Small intestine (tissue), 7 donors: Measurements from ENCODE around the gene SLC4A2. TPM values are rescaled to one million over a fixed set of nuclear protein-coding genes. Genes with fewer than 3 reads are reported as not detected.
A peak's percentile ranks its signal among the peaks of the same experiment; 100 is the strongest.

Experiments
- DNase-seq, 2 donors: peaks; one replicate each; pipeline versions ENCODE4 v3.0.0 to v3.0.0-alpha.2; 2013
- FAIRE-seq: peaks from 2 replicates; lab custom pipeline; 2012; peaks lifted over from hg19 to GRCh38; lab: Jason Lieb, UNC
- H3K27ac ChIP-seq, 3 donors: one replicate each; pipeline ENCODE4 v1.5.1; 2013; ENCODE audit warnings: low read length in 2 of 3, mild to moderate bottlenecking in 2 of 3, control low read depth in 1 of 3, inconsistent platforms in 1 of 3, low read depth in 1 of 3, moderate library complexity in 1 of 3
- H3K27me3 ChIP-seq, 3 donors: one replicate each; pipeline ENCODE4 v1.6.1; 2013; ENCODE audit warnings: low read length in 3 of 3, inconsistent platforms in 1 of 3; ENCODE audit not compliant: control insufficient read depth in 3 of 3, insufficient read depth in 3 of 3
- H3K36me3 ChIP-seq, 3 donors: one replicate each; pipeline ENCODE4 v1.6.1; 2013; ENCODE audit warnings: low read length in 3 of 3, inconsistent platforms in 1 of 3, low read depth in 1 of 3, mild to moderate bottlenecking in 1 of 3, moderate library complexity in 1 of 3; ENCODE audit not compliant: control insufficient read depth in 3 of 3, insufficient read depth in 2 of 3
- H3K4me1 ChIP-seq, 3 donors: one replicate each; pipeline ENCODE4 v1.6.1; 2013; ENCODE audit warnings: low read length in 2 of 3, inconsistent platforms in 1 of 3, low read depth in 1 of 3, mild to moderate bottlenecking in 1 of 3, moderate library complexity in 1 of 3; ENCODE audit not compliant: control insufficient read depth in 3 of 3, insufficient read depth in 2 of 3
- H3K4me3 ChIP-seq, 3 donors: one replicate each; pipeline ENCODE4 v1.5.1; 2013; ENCODE audit warnings: low read length in 3 of 3, control low read depth in 1 of 3, inconsistent platforms in 1 of 3, low read depth in 1 of 3, mild to moderate bottlenecking in 1 of 3, moderate library complexity in 1 of 3
- H3K9me3 ChIP-seq, 2 donors: one replicate each; pipeline ENCODE4 v1.6.1; 2013; ENCODE audit warnings: low read depth in 1 of 2, low read length in 1 of 2; ENCODE audit not compliant: control insufficient read depth in 2 of 2, insufficient read depth in 1 of 2
- WGBS, 3 donors: extraction: QIAGEN DNeasy Blood & Tissue Kit; methylation state at CpG; one replicate each; pipeline ENCODE4 v1.1.7; 2013; 5-methylcytosine and 5-hydroxymethylcytosine counted together
- polyA plus RNA-seq, 4 donors: library from polyadenylated mRNA; stranded (reverse) in 3 of 4; unstranded in 1 of 4; fragments of 200-250 nt in 3 of 4; fragments of 120-200 nt in 1 of 4; gene quantifications; one replicate each; pipeline versions ENCODE4 v1.2.1 to v1.2.3, GENCODE V29; 2013
- donor health status: healthy with polysubstance abuse.
- donor health status: control.
- donor health status: control.
- donor health status: Bipolar disorder and iron deficiency.
- donor health status: healthy.

Gene SLC4A2
- polyA plus RNA-seq, 4 donors, result 91.5 to 132 (median 103) TPM

DNA sequence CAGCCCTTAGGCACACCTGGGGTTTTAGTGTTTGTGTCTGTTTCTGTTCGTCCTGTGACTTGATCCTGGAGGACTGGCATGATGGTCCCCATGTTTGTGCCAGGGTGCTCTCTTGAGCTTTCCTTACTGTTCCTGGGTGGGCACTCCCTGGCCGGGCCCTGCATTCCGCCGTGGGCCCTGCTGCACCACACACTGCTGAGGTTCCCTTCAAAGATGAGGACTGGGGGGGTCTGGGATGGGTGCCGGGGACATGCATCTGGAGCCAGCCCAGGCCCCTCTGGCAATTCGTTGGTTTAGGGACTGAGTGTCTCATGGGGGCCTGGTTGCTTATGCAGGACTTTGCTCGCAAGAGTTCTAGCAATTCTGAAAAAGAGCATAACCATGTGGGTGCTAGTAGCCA, 31.6 kb downstream of the SLC4A2 start:
- Histone ChIP-seq H3K4me3 (no peak overlapping the region), H3K36me3 (peaks cover 0 to 55% (median 0%) of the 10 kb centered on the region in 3 donors), H3K4me1 (peaks cover 0 to 29% (median 4%) of the 10 kb centered on the region in 3 donors), H3K27me3 (no peaks in the 10 kb centered on the region), H3K9me3 (no peaks in the 10 kb centered on the region), H3K27ac (no peak overlapping the region)
- DNase-seq (no peak), FAIRE-seq (no peak)
- WGBS, 3 donors, result 88 to 89% (median 89%) methylated on average over 7 of the region's 7 CpGs

DNA sequence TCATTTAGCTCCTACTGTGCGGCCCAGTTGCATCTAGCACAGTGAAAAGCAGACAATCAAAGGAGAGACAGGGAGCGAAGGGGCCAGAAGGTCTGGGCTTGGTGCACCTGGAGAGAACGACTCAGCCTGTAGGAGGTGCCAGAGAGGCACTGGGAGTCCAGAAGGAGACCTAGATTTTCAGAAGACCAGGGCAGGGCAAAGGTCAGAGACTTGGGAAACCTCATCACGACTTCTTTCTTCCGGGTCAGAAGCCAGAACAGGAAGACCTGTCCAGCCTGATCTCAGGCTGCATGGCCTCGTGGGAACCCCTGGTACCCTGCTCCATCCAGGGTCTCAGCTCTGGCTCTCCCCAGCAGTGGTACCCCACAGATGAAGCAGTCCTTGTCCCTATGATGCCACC, 32.0 kb downstream of the SLC4A2 start:
- FAIRE-seq (no peak), DNase-seq (peak; percentile 80 to 93)
- Histone ChIP-seq H3K4me3 (no peak overlapping the region), H3K4me1 (peaks cover 0 to 29% (median 4%) of the 10 kb centered on the region in 3 donors), H3K27ac (peak overlapping the region in 1 of 3 donors; percentile 29), H3K36me3 (peaks cover 0 to 57% (median 0%) of the 10 kb centered on the region in 3 donors), H3K27me3 (no peaks in the 10 kb centered on the region), H3K9me3 (no peaks in the 10 kb centered on the region)
- 36 to 44% (median 39%) methylated on average over 6 of the region's 6 CpGs for WGBS, 3 donors

DNA sequence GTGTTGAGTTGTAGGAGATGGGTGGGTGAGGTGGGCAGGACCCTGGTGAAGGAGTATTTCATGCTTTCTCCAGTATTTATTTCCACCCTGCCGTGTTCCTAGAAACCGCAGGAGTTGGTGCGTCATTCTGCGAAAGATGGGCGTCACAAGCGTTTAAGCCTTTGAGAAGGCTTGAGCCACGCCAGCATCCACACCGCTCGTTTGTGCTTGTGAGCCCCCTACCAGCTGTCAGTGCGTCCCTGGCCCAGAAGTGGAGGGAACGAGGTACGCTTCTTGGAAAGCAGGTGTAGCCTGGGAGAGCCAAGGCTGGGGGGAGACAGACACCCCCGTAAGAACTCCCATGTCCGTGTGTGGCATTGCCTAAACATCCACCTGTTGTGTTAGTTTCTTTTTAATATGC, 32.6 kb downstream of the SLC4A2 start:
- Histone ChIP-seq H3K27ac (no peak overlapping the region), H3K36me3 (peaks cover 0 to 61% (median 0%) of the 10 kb centered on the region in 3 donors), H3K9me3 (no peaks in the 10 kb centered on the region), H3K4me3 (no peak overlapping the region), H3K27me3 (no peaks in the 10 kb centered on the region), H3K4me1 (peaks cover 0 to 29% (median 4%) of the 10 kb centered on the region in 3 donors)
- FAIRE-seq (no peak), DNase-seq (no peak)
- WGBS, 3 donors, result 89 to 90% (median 90%) methylated on average over 14 of the region's 14 CpGs

DNA sequence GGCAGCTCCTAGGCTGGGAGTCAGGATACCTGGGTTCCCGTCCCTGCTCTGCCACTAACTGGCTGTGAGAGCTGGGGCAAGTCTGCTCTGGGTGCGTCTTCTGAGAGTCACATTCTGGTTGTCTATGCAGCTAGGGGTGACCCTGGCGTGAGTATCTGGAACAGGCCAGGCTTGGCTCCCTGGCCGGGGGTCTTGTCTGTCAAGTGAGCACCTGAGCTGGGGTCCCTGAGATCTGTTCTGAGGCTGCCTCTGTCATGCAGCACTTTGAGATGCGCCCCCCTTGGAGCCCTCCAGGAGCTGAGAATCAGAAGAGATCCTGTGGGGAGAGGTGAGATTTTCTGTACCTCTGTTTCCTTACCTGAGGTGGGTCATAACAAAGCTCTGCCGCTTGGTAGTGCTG, 34.4 kb downstream of the SLC4A2 start:
- Histone ChIP-seq H3K36me3 (peaks cover 0 to 64% (median 0%) of the 10 kb centered on the region in 3 donors), H3K4me1 (peaks cover 0 to 16% (median 2%) of the 10 kb centered on the region in 3 donors), H3K27ac (no peak overlapping the region), H3K27me3 (no peaks in the 10 kb centered on the region), H3K9me3 (no peaks in the 10 kb centered on the region), H3K4me3 (no peak overlapping the region)
- 92 to 94% (median 93%) methylated on average over 6 of the region's 6 CpGs for WGBS, 3 donors
- DNase-seq, result no peak
- FAIRE-seq, result no peak

DNA sequence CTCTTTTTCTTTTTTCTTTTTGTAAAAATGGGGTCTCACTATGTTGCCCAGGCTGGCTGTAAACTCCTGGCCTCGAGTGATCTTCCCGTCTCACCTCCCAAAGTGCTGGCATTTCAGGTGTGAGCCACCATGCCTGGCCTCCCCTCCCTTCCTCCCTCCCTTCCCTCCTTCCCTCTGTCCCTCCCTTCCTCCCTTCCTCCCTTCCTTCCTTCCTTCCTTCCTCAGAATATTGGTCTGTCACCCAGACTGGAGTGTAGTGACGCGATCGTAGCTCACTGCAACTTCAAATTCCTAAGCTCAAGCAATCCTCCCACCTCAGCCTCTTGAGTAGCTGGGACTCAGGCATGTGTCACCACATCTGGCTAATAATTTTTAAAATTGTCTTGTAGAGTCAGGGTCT, 35.3 kb downstream of the SLC4A2 start:
- Histone ChIP-seq H3K36me3 (peaks cover 0 to 57% (median 0%) of the 10 kb centered on the region in 3 donors), H3K4me1 (peaks cover 0 to 11% (median 3%) of the 10 kb centered on the region in 3 donors), H3K4me3 (no peak overlapping the region), H3K27ac (no peak overlapping the region), H3K27me3 (no peaks in the 10 kb centered on the region), H3K9me3 (no peaks in the 10 kb centered on the region)
- WGBS, 3 donors, result 83 to 90% (median 83%) methylated on average over 5 of the region's 5 CpGs
- no peak for DNase-seq
- FAIRE-seq, result no peak

DNA sequence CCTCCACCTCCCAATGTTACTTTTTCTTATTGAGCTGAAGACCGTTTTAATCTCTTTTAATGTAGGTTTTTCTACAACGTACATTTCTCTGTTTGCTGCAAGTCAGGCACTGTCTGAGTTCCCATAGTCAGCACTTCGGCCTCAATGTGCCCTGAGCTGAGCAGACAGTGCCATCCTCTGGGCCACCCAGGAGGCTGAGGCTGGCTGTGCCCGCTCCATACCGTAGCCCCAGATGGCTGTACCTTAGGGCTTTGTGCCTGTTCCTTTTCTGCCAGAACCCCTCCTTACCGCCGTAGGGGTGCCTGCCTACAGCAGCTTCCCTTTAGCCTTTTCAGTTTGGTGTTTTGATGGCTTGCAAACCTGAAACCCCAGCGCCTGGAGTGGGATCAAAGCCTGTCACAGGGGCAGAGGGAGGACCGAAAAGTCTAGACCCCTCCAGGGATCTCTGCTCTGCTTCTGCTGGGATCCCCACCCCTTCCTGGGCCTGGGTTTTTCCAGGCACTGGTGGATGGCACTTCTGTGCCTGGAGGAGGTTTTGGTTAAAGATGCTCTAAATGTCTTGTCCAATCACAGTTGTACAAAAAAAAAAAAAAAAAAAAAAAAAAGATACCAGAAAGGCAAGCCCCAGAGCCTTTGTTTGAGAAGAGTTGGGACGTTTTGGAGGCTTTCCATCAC, 35.9 kb downstream of the SLC4A2 start:
- H3K4me1 ChIP-seq, result peaks cover 0 to 8% (median 2%) of the 10 kb centered on the region in 3 donors
- H3K27me3 ChIP-seq, result no peaks in the 10 kb centered on the region
- DNase-seq (no peak), FAIRE-seq (no peak)
- no peak overlapping the region for H3K27ac ChIP-seq
- WGBS, 3 donors, result 74 to 82% (median 75%) methylated on average over 10 of the region's 10 CpGs
- H3K36me3 ChIP-seq, result peaks cover 0 to 56% (median 0%) of the 10 kb centered on the region in 3 donors
- H3K9me3 ChIP-seq, result no peaks in the 10 kb centered on the region
- no peak overlapping the region for H3K4me3 ChIP-seq

DNA sequence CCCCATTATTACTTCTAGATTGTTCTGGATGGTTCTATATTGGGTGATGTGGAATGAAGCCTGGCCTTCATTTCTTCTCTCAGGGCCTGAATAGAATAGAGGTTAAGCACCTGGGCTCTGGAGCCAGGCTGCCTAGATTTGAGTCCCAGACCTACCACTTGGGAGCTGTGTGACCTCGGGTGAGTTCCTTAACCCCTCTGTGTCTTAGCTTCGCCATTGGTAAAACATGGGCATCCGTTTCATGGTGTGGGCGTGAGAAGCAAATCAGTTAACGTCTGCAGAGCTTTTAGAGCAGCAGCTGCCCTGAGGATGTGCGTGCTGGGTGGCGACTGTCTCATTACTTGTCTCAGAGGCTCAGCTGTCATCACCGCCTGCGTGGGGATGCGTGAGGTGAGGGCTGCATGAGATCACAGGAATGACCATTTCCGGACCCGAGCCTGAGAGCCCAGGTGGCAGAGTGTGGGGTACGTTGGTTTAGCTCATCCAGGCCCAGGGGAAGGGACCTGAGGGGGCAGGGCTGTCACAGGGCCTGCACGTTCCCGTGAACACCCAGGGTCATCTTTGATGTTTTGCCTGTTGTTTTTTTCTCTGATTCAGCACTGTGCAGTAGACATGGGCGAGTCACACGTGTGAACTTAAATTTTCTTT, 36.6 kb downstream of the SLC4A2 start:
- DNase-seq (no peak), FAIRE-seq (no peak)
- Histone ChIP-seq H3K4me3 (no peak overlapping the region), H3K4me1 (peaks cover 0 to 8% (median 2%) of the 10 kb centered on the region in 3 donors), H3K27me3 (no peaks in the 10 kb centered on the region), H3K27ac (no peak overlapping the region), H3K9me3 (no peaks in the 10 kb centered on the region), H3K36me3 (peaks cover 0 to 56% (median 0%) of the 10 kb centered on the region in 3 donors)
- 82 to 89% (median 83%) methylated on average over 17 of the region's 17 CpGs for WGBS, 3 donors

DNA sequence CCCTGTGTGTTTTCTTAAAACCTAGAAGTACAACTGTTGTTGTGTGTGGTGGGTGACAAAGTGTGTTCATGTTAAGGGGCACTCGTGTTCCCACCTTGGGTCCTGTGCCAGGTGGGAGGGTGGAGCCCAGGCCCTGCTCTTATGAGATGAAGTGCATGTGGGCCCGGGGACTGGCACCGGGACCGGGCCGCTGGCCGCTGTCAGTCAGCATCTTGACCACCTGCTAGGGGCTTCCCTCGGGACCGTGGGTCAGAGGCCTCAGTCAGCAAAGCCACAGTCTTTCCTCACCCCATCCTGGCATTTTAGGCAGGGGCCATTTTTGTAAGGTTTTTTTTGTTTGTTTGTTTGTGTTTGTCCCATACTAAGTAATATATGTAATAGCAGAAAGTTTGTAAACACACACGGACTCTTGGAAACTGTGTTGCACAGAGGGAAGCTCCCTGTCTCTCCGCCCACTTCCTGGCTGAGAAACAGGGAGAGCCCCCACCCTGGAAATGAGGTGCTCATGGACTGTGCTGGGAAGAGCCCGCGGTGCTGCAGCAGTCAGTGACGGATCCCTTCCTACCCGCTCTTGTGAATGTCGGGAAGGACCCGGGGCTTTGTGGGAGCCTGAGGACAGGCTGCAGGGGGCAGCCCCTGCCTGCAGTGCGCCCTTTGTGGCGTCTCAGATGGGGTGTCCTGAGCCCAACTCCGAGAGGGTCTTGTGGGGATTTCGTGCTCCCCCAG, 40.3 kb downstream of the SLC4A2 start:
- DNase-seq, result no peak
- Histone ChIP-seq H3K4me1 (peaks cover 0 to 2% (median 0%) of the 10 kb centered on the region in 3 donors), H3K36me3 (peaks cover 0 to 44% (median 0%) of the 10 kb centered on the region in 3 donors), H3K27ac (no peak overlapping the region), H3K4me3 (no peak overlapping the region), H3K27me3 (no peaks in the 10 kb centered on the region), H3K9me3 (no peaks in the 10 kb centered on the region)
- WGBS, 3 donors, result 73 to 87% (median 83%) methylated on average over 20 of the region's 20 CpGs
- no peak for FAIRE-seq
